Midbrain (tissue), 1 donor: ENCODE data around the gene ATAD3B.
A peak's percentile ranks its signal among the peaks of the same experiment; 100 is the strongest.
"Not testable (repeated sequence)": the region's sequence is repeated elsewhere in the genome, so short reads cannot be mapped to it uniquely, and the experiment has no call there.

Source experiments
- DNase-seq: peaks from one replicate; lab custom pipeline; 2025; lab: John Stamatoyannopoulos, UW

The ATAD3B gene

DNA sequence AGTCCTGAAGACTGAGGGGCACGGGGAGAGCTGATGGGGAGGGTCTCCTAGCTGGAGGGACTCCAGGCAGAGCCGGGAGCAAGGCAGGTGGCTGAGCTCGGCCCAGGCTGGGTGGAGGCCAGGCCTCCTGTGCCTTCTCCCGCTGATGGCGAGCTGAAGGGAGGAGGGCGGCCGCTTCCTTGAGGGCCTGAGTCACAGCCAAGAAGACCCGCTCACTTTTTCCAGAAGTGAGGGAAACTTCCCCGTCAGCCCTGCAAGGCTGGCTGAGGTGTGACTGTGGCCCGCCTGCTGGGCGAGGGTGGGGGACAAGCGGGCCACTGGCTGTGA is 37.8 kb upstream of the ATAD3B start:
- DNase-seq: no peak

DNA sequence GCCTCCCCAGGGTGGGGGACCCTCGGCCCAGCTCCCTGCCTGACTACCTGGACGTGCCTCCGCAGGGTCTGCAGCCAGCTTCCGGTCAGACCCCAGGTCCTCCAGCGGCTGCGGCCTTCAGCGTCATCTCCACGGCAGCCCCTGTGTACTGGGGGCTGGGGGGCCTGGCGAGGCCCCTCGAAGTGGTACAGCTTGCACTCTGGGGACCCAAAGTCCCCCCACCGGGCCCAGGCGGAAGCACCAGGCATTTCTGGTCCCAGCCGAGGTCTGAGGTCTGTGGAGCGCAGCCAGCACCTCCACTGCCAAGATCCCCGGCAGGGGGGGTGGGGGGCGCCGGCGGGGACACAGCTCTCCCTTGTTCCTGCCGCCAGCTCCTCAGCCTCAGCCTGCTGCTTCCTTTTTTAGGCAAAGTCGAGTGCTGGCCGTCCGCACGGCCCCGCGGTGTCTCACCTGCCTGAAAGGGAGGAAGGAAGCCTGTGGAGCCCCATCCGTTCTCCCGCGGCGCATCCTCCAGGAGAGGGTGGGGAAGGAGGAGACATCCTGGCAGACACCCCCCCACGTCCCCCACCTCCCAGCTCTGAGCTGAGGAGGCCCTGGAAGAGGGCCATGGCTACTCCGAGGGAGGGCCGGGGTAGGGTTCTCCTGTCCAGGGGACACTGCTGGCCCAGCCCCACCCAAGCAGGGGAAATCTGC is 37.3 kb upstream of the ATAD3B start:
- DNase-seq: peak; percentile 81

GRCh38 chr1:1434824-1435105 is 36.8 kb upstream of the ATAD3B start:
- DNase-seq: no peak

- peak; percentile 73 for DNase-seq
Observed at GRCh38 chr1:1435106-1435903, 36.3 kb upstream of the ATAD3B start, which contains the start of gene VWA1. Gene VWA1 (plus strand): TSS chr1:1435690. CDS start chr1:1435749, 59 bp downstream.

GRCh38 chr1:1435911-1436629 is 35.5 kb upstream of the ATAD3B start:
- DNase-seq: no peak

DNA sequence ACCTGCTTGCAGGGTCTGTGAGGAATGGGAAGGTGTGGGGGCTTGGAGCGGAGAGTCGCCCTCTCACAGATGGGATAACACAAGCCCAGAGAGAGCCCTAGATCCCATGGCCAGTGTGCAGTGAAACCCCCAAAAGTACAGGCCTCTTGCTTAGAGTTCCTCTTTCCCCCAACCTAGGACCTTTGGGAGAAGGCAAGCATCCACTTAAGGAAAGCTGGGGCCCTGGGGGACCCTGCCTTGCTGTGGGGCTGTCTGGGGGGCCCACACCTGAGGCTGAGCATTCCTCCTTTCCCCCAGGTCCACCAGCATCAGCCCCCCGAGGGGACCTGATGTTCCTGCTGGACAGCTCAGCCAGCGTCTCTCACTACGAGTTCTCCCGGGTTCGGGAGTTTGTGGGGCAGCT is 34.9 kb upstream of the ATAD3B start:
- DNase-seq: no peak

- no peak for DNase-seq
Observed at GRCh38 chr1:1437033-1437903, 34.3 kb upstream of the ATAD3B start.

- DNase-seq: no peak
Observed at GRCh38 chr1:1437904-1438376, 33.6 kb upstream of the ATAD3B start.

DNA sequence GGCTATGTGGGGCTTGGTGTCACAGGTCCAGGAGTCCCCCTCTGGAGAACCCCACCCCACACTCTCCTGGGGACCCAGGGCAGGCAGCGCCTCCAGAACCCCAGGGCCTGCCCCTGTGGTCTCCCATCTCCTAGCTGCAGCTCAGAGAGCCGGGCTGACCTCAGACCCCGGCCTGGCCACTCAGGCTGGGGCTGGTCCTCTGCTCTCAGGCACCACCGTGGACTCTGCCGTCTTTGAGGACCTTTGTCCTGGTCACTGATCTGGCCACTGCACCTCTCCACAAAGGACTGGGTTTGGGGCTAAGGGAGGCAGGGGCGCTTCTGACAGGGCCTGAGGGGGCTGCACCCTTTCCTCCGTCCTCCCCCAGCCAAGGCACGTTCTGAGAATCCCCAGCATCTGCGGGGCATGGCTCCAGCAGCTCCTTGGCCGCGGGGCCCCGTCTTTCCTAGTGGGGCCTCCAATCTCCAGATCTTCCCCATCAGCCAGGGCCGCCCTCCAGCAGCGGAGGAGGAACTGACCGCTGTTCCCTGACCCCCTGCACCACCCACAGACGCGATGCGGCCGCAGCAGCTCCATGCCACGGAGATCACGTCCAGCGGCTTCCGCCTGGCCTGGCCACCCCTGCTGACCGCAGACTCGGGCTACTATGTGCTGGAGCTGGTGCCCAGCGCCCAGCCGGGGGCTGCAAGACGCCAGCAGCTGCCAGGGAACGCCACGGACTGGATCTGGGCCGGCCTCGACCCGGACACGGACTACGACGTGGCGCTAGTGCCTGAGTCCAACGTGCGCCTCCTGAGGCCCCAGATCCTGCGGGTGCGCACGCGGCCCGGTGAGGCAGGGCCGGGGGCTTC is 32.8 kb upstream of the ATAD3B start:
- no peak for DNase-seq

DNA sequence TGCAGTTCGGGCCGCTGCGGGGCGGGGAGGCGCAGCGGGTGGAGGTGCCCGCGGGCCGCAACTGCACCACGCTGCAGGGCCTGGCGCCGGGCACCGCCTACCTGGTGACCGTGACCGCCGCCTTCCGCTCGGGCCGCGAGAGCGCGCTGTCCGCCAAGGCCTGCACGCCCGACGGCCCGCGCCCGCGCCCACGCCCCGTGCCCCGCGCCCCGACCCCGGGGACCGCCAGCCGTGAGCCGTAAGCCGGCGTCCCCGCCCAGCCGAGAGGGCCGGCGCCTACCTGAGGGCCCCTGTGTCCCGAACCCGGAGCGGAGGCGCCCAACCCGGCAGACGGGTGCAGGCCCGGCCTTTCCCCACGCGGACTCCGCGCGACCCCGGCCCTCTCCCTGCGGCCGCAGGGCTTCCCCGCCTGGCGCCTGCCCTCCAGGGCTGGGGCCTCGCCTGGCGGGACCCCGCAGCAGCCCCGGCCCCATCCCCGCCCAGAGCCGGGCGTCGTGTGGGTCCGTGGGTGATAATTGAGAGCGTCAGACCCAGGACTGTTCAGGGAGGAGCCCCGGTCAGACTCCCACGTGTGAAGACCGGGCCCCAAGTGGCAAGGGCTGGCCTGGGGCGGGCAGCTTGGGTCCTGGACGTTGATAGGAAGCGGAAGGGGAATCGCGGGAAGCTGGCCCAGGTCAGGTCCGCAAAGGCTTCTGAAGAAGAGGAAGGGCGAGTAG is 31.9 kb upstream of the ATAD3B start:
- no peak for DNase-seq

DNA sequence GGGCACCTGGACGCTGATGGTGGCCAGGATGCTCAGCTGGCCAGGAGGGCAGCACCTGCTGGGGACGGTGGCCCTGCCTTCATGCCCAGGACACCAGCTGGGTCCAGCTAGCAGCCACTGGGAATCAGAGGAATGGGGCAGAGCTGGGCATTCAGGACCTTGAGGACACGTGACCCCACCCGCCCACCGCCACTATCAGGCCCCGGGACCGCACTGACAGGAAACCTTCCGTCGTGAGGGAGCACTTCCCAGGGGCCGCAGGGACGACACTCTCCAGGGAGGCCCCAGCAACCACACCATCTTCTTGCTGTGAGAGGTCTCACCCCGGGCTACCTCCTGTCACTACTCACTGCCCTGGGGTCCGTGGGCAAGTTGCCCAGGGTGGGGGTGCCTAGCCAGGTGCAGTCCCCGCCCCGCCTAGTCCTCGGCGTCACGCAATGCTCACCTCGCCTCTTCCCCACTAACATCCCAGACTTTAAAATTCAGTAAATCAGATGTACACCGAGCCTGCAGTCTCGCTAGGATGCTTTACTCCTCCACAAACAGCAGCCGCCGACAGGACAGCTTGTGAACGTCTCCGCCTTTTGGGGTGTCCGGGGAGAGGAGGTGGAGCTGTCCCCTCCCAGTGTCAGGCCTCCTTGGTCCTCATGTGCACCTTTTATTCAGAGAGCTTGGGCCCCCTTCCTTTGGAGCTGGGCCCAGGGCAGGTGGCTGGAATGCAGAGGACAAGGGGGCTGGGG is 31.1 kb upstream of the ATAD3B start:
- no peak for DNase-seq

GRCh38 chr1:1441002-1441888 is 30.3 kb upstream of the ATAD3B start:
- peak; percentile 46 for DNase-seq

DNA sequence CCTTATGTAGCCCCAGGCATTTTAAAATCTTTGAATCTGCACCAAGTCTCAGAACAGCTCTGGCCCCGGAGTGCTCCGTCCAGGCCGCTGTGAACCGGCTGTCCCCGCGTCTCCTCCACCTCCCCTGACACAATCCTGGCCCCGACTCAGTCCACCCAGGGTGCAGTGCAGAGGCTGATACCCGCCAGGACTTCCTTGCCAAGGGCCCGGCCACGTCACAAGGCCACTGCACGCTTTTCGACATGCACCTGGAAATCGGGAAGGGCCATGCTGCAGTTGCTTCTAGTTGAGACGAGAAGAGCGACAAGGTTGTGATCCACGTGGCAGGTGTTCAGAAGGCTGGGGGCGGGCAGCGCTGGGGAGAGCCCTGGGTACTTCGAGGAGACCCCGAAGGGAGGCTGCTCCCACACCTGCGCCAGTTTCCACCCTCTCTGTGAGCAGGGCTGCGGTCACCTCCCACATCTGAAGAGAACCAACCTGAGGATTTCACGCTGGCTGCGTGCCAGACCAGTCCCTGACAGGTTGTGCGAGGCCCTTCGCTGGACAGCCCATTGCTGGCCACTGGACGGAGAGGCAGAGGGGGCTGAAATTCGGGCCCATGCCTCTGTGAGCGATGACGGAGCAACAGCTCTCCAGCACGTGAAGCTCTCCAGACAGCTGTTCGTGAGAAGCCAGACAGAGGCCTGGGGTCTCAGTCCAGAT is 29.3 kb upstream of the ATAD3B start:
- no peak for DNase-seq

DNA sequence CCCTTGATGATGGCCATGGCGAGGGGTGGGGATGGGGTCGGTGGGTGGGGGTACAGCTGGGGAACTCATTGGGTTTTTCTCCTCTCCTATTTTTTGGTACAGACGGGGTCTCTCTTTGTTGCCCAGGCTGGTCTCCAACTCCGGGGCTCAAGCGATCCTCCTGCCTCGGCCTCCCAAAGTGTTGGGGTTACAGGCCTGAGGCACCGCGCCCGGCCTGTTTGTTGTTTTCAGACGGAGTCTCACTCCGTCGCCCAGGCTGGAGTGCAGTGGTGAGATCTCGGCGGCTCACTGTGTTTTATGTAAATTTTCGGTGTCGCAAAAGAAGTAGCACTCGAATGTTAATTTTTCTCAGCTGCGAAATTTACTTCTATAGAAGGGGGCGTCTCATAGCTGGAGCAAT is 24.9 kb upstream of the ATAD3B start:
- DNase-seq: not testable (repeated sequence)

- DNase-seq: no peak
Observed at GRCh38 chr1:1449099-1449739, 22.3 kb upstream of the ATAD3B start, which contains the start of gene ATAD3C. Gene ATAD3C (plus strand): TSS chr1:1449689. CDS start chr1:1450684, 995 bp downstream.

GRCh38 chr1:1450616-1451015 is 20.9 kb upstream of the ATAD3B start:
- not testable (repeated sequence) for DNase-seq

DNA sequence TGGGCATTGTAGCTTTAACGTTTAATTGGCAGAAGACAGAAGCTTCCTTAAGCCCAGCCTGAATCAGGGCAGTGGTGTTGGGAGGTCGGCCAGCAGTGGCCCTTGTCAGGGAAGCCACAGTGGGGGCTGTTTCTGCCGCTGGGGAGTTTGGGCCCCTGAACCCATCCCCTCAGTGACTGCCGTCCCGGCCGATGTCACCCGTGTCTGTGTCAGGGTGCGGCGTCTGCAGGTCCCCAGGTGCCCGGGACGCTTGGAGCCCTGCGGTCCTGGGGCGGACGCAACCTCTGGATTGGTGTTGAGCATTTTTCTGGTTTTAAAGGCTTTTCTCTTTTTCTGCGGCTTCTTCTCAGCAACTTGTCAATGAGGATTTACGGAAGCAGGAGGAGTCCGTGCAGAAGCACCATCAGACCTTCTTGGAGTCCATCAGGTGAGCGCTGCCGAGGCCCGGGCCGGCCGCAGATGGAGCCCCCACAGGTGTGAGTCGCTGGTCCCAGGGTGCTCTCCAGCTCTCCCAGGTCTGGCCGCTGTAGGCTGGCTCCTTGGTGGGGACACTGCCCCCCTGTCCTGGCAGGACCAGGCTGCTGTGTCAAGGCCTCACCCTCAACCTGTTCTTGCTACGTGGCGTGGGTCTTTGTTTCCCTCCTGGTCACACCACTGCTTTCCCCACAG is 19.7 kb upstream of the ATAD3B start:
- DNase-seq: no peak
